ENCODE measurements around the gene ANKRD39. TPM values are rescaled to one million over a fixed set of nuclear protein-coding genes. Genes with fewer than 3 reads are reported as not detected.

ANKRD39 gene
- total RNA-seq, 1 experiment from 2014 or later, result 21.5 TPM

DNA sequence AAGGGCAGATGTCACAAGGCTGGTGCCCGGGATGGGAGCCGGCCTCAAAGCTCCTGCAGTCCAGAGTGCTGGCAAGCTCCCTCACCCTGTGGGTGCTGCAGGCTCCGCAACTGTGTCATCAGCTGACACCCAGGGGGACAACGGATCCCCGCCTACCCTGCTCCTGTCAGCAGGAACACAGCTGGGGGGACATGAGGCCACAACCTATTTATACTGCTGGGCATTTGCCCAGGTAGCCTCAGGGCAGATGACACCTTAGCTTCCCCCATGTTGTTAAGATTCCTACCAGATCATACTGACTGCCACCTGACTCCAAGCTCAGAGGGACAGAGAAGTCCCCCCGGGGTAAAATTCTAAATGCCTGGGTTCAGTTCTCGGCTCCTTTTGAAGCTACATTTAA is 15.2 kb downstream of the ANKRD39 start:
- Histone ChIP-seq H3K36me3 (peaks cover under 1% of the 10 kb centered on the region), H3K27me3 (replicated peaks) (no peaks in the 10 kb centered on the region), H3K4me3 (no peak overlapping the region), H3K27ac (no peak overlapping the region), H3K4me1 (replicated peaks) (no peaks in the 10 kb centered on the region), H3K9me3 (replicated peaks) (no peaks in the 10 kb centered on the region)
- DNase-seq (ENCODE audit: low read depth in 1 of 2, low spot score in 2 of 2), result no peak

DNA sequence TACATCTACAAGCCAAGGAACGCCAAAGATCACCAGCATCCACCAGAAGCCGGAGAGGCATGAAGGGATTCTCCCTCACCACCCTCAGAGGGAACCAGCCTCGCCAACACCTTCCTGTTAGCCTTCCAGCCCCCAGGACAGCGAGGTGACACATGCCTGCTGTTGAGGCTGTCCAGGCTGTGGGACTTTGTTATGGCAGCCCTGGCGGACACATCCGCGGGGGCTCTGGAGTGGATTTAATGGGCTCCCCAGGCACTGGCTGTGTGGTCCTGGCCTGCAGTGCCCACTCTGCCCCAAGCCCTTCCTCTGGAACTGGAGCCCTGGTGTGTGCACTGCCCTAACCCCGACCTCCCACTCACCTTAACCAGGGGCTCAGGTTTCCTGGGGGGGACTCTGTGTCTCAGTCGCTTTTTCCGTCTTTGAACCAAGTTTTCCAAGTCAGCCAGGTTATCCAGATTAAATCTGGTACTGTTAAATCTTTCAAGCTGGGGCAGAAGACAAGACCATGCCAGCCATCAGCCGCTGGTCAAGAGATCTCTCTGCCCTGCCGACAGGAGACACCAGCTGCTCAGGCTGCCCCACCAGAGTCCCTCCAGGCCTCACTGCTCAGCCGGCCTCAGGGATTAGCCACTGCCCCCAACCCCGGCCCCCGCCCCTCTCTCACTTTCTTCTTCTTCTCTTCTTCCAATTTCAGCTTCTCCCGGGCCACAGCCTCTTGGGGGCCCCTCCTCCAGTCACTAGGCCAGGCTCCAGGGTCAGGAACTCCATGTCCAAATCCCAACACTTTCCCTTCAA is 15.9 kb downstream of the ANKRD39 start:
- no peak overlapping the region for H3K27ac ChIP-seq
- no peaks in the 10 kb centered on the region for H3K27me3 ChIP-seq (replicated peaks)
- DNase-seq (ENCODE audit: low read depth in 1 of 2, low spot score in 2 of 2), result no peak
- no peaks in the 10 kb centered on the region for H3K9me3 ChIP-seq (replicated peaks)
- H3K4me3 ChIP-seq, result no peak overlapping the region
- no peaks in the 10 kb centered on the region for H3K4me1 ChIP-seq (replicated peaks)
- H3K36me3 ChIP-seq, result no peaks in the 10 kb centered on the region; the same call in 1 of the 2 replicates

DNA sequence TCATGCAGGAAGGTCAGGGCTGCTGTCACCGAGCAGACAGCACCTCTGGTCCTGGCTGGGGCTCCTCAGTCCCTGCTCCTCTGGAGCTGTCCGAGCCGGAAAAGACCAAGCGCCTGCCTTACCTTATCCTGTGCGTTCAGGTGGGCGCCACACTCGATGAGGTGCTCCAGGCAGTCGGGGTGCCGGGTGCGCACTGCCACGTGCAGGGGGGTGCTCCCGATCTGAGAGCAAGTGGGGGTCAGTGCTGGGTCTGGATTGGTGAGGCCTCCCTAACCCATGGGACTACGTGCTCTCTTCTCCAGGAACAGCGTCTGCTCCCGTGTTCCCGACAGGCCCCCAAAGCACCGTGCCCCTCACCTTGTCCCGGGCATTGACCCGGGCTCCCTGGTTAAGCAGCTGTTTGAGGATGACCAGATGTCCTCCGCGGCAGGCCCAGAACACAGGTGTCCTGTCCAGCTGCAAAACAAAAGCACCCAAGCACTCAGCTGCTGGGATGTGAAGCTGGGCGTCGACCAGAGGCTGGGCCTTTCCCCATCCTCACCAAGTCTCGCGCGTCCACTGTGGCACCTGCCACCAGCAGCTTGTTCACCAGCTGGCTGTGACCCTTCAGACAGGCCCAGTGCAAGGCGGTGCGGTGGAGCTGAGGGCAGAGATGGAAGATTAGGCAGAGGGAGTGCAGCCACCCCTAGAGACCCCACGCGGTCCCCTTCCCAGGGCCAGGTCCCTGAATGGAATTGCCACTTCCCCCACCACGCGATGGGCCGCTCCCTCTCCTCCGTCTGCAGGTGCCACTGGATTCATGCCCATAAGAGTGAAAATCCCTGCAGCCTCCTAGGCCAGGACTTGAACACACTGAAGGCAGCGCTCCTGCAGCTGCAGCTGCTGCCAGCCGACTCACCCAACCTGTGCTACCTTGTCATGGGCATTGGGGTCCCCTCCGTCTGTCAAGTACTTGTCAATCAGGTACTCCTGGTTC is 17.7 kb downstream of the ANKRD39 start:
- no peaks in the 10 kb centered on the region for H3K4me1 ChIP-seq (replicated peaks)
- H3K27ac ChIP-seq, result no peak overlapping the region
- H3K9me3 ChIP-seq (replicated peaks), result no peaks in the 10 kb centered on the region
- DNase-seq (ENCODE audit: low read depth in 1 of 2, low spot score in 2 of 2), result no peak
- no peaks in the 10 kb centered on the region for H3K36me3 ChIP-seq
- no peaks in the 10 kb centered on the region for H3K27me3 ChIP-seq (replicated peaks)
- no peak overlapping the region for H3K4me3 ChIP-seq

DNA sequence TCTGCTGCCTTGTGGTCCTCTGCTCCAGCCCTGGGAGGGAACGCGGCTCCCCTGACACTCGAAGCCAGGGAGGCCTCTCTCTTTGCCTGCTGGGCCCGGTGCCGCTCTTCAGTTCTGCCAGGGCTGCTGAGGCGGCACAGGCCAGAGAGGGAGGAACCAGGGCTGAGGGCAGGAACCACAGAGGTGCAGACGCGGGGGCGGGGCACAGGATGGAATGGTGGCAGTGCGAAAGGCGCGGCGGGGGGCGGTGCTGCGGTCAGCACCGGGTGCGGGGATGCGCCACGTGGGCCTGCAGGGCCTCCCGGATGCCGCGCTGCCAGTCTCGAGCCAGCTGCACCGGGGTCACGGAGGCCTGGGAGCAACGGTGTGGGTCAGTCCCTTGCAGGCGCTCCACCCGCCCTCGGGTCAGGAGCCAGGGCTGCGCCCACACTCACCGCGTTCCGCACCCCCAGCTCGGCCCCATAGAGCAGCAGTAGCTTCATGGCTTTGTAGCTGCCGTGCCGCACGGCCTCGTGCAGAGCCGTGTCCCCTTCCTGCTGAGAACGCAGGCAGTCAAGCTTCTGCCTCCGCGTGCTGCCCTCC is 18.4 kb downstream of the ANKRD39 start:
- no peak for DNase-seq (ENCODE audit: low read depth in 1 of 2, low spot score in 2 of 2)

DNA sequence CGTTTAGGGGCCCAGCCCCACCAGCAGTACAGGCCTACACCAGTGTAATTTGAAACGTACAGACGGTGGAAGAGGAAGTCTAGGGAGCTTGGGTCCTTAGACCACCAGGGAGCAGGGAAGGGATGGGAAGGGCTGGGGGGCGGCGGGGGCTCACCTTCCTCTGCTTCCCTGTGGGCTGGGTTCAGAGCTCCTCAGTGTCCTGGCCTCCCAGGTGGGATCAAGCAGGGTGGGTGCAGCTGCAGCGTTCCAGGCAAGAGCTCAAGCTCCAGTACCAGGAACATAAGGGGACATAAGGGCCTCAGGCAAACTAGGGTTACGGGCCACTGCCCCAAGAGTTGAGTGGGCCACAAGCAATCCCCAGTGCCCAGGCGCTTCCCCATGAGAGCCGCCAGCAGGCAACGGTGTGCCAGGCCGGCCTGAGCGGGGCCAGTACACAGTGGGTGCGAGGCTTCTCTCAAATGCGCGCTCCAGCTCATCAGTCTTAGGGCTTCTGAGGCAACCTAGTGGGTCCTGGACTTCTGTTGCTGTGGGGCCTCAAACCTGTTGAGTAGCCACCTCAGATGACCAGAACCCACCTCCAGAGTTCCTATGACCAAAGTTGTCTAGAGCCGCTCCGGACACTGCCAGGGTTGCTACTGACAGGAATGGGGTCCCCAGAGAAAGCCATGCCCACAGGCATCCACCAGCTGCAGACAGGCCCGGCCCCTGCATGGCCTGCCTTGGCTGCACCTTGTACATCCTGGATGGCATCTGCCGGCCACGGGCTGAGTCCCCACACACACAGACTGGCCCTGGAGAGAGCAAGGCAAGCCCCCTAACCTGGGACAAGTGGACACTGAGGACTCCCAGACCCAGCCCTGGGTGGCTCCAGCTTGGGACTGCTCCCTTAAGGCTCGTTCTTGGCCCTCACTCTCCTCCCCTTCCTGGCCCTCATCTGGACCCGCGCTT is 19.2 kb downstream of the ANKRD39 start:
- Histone ChIP-seq H3K4me3 (no peak overlapping the region), H3K27me3 (replicated peaks) (no peaks in the 10 kb centered on the region), H3K27ac (no peak overlapping the region), H3K4me1 (replicated peaks) (peaks cover 4% of the 10 kb centered on the region), H3K9me3 (replicated peaks) (no peaks in the 10 kb centered on the region), H3K36me3 (peaks cover 5% of the 10 kb centered on the region; the same call in 1 of the 2 replicates)
- DNase-seq (ENCODE audit: low read depth in 1 of 2, low spot score in 2 of 2), result no peak

More for the DNA sequence above, 18.4 kb downstream of the ANKRD39 start:
- Histone ChIP-seq H3K27me3 (replicated peaks) (no peaks in the 10 kb centered on the region), H3K9me3 (replicated peaks) (no peaks in the 10 kb centered on the region), H3K4me3 (no peak overlapping the region), H3K27ac (no peak overlapping the region), H3K4me1 (replicated peaks) (no peaks in the 10 kb centered on the region), H3K36me3 (peaks cover 5% of the 10 kb centered on the region; the same call in 1 of the 2 replicates)

DNA sequence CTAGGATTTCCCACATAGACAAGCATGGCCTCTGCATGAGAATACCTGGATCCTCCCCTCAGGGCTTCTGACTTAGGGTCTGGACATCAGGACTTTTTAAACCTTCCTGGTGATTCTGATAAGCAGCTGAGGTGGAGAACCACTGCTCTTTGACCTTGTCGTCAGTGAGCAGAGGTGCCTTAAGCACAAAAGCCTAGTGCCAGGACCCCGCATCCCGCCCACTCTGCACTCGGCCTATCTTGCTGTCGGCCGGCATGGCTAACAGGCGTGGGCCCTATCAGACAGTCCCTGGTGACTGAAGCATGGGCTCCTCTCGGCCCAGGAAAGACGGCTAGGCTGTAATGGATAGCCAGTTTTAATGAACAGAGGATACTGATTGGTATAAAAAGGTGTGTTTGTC is 20.2 kb downstream of the ANKRD39 start:
- no peaks in the 10 kb centered on the region for H3K27me3 ChIP-seq (replicated peaks)
- no peak overlapping the region for H3K27ac ChIP-seq
- H3K36me3 ChIP-seq, result peaks cover 12% of the 10 kb centered on the region
- no peak overlapping the region for H3K4me3 ChIP-seq
- no peak for DNase-seq (ENCODE audit: low read depth in 1 of 2, low spot score in 2 of 2)
- no peaks in the 10 kb centered on the region for H3K9me3 ChIP-seq (replicated peaks)
- peaks cover 14% of the 10 kb centered on the region for H3K4me1 ChIP-seq (replicated peaks)

DNA sequence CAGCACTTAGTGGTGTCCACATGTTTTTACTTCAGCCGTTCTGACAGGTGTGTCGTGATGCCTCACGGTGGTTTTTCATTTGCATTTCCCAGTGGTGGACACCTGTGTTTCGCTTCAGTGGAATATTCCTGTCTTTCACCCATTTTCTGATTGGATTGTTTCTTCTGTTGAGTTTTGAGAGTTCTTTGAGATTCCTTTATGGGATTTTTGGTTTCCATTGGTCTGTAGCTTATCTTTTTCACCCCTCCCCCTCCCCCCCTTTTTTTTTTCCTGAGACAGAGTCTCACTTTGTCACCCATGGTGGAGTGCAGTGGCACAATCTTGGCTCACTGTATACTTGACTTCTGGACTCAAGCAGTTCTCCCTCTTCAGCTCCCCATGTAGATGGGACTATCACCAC is 22.0 kb downstream of the ANKRD39 start:
- Histone ChIP-seq H3K9me3 (replicated peaks) (no peaks in the 10 kb centered on the region), H3K4me1 (replicated peaks) (peaks cover 18% of the 10 kb centered on the region)

DNA sequence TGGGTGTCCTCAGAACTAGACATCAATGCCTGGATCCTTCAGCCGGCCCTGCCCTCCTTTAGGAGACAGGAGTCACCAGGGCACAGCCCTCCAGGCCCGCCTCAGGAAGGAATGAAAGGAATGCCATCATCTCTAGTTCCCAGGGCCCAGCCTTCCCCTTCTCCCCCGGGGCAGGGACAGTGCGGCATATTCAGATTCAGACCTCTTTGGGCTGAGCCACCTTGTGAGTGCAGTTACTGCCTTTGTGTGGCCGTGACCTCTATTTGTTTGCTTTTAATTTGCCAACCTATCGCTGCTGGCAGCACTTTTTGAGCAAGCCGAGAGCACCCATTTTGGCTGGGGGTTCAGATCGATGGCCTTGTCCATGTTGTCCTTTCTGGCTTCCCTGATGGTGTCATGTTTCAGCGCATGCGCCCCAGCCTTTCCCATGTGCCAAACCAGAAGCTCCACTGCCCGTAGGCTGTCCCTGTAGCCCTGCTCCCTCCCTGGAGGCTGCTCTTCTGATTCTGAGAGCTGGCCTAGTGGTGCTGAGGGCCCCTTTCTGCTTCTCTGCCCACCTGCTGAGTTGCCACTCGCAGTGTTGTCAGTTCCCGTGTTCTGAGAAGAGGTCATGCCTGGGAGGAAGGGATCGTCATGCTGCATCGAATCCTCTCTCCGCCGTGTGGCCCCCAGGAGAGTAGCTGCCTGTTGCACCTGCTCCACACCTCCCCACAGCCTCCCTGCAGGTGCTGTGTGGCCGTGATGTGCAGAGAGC is 24.9 kb downstream of the ANKRD39 start:
- H3K9me3 ChIP-seq (replicated peaks), result no peaks in the 10 kb centered on the region
- H3K27me3 ChIP-seq (replicated peaks), result no peaks in the 10 kb centered on the region
- no peak overlapping the region for H3K4me3 ChIP-seq
- peak; percentile 61 to 67 for DNase-seq (ENCODE audit: low read depth in 1 of 2, low spot score in 2 of 2)
- peaks cover 18% of the 10 kb centered on the region for H3K4me1 ChIP-seq (replicated peaks)
- peaks cover 43% of the 10 kb centered on the region for H3K36me3 ChIP-seq
- H3K27ac ChIP-seq, result peak overlapping the region; percentile 39

More for the DNA sequence above, 22.0 kb downstream of the ANKRD39 start:
- H3K27me3 ChIP-seq (replicated peaks), result no peaks in the 10 kb centered on the region
- H3K36me3 ChIP-seq, result peaks cover 26% of the 10 kb centered on the region
- no peak for DNase-seq (ENCODE audit: low read depth in 1 of 2, low spot score in 2 of 2)
- no peak overlapping the region for H3K4me3 ChIP-seq
- no peak overlapping the region for H3K27ac ChIP-seq

DNA sequence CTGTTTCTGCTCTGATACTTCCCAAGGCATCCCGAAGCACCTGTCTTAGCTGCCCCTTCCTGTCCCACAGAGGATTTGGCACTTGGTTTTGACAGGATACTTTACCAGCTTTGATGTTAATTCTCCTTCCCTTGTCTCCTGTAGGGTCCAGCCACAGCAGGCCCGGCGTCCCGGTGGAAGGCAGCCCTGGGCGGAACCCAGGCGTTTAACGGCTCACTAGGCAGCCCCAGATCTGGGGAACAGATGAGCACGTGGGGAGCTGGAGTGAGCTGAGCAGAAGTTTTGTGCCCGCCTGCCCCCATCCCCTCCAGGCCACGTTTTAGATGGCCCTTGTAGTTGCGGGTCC is 25.4 kb downstream of the ANKRD39 start:
- no peak for DNase-seq (ENCODE audit: low read depth in 1 of 2, low spot score in 2 of 2)
- Histone ChIP-seq H3K4me3 (no peak overlapping the region), H3K27ac (peak overlapping the region; percentile 39; the same call in 1 of the 2 replicates), H3K36me3 (peaks cover 49% of the 10 kb centered on the region), H3K27me3 (replicated peaks) (no peaks in the 10 kb centered on the region), H3K9me3 (replicated peaks) (no peaks in the 10 kb centered on the region), H3K4me1 (replicated peaks) (peaks cover 18% of the 10 kb centered on the region)

DNA sequence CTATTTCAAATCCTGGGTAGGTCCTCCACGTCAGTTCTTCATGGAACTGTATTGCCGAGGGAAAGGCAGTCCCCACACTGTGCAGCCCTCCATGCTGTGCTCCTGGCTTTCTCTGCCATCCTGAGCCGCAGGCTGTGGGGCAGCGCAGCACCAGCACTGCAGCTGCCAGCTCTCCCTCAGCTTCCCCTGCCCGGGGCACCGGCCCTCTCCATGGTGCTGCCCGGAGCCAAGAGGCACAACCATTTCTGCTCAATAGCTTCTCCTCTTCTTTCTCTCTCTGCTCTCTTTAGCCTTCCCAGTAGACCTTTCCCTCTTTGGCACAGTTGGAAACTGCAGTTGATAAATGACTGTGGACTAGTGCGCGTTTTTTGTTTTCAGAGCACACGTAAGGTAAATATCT is 26.1 kb downstream of the ANKRD39 start:
- no peak for DNase-seq (ENCODE audit: low read depth in 1 of 2, low spot score in 2 of 2)
- Histone ChIP-seq H3K9me3 (replicated peaks) (no peaks in the 10 kb centered on the region), H3K27ac (no peak overlapping the region), H3K36me3 (peaks cover 50% of the 10 kb centered on the region), H3K4me3 (no peak overlapping the region), H3K27me3 (replicated peaks) (no peaks in the 10 kb centered on the region), H3K4me1 (replicated peaks) (peaks cover 18% of the 10 kb centered on the region)

DNA sequence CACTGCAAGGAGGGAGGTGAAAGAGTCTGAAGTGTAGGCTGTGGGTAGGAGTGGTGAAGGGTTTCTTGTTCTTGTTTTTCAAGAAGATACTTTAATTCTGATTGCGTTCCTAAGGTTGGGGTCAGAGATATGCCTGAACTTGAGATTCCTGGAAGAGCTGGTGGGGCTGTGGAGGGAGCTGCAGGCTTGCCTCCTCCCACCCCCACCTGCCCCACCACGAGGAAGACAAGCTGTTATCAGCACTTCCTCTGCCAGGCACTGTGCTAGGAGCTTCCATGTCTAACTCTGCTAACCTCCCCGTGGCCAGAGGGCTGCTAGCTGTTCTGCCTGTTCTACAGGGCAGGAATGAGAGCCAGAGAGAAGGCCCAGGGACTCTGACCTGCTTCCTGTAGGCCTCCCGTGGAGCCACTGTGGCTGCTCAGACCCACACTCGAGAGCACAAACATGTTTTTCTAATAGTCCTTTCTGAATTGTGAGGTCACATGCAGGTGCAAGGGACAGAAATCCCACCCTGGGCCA is 27.7 kb downstream of the ANKRD39 start:
- Histone ChIP-seq H3K4me3 (no peak overlapping the region), H3K27me3 (replicated peaks) (no peaks in the 10 kb centered on the region), H3K4me1 (replicated peaks) (peaks cover 18% of the 10 kb centered on the region), H3K27ac (no peak overlapping the region), H3K9me3 (replicated peaks) (no peaks in the 10 kb centered on the region), H3K36me3 (peaks cover 50% of the 10 kb centered on the region)
- no peak for DNase-seq (ENCODE audit: low read depth in 1 of 2, low spot score in 2 of 2)

DNA sequence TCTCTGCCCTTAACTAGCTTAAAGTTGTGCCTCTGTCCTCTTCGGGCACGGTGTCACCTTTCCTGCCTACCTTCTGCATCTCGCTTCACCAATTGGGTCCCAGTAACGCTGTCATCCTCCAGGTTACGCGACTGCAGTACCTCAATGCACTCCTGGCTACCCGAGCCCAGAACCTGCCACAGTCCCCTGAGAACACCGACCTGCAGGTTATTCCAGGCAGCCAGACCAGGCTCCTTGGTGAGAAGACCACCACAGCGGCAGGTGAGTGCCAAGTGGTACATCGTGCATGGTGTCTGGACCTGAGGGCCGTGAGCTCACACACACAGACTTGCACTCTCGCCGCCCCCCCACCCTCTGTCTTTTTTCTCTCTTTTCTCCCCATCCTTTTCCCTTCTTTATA is 28.9 kb downstream of the ANKRD39 start:
- Histone ChIP-seq H3K27me3 (replicated peaks) (no peaks in the 10 kb centered on the region), H3K9me3 (replicated peaks) (no peaks in the 10 kb centered on the region), H3K36me3 (peaks cover 48% of the 10 kb centered on the region), H3K4me3 (no peak overlapping the region), H3K4me1 (replicated peaks) (peaks cover 18% of the 10 kb centered on the region), H3K27ac (no peak overlapping the region)
- DNase-seq (ENCODE audit: low read depth in 1 of 2, low spot score in 2 of 2), result no peak

Data from SJSA1 (cell line).